Epithelial cell of esophagus (primary cell): Measurements from ENCODE around the gene PGBD5.

Source experiments
- DNase-seq: peaks from one replicate; pipeline ENCODE4 v3.0.0; 2010; ENCODE audit warnings: low read depth
- H3K4me3 ChIP-seq: 2 replicates; pipeline ENCODE4 v1.5.1; 2011; ENCODE audit warnings: mild to moderate bottlenecking, low read length, control low read depth
- TF ChIP-seq, protein P1 (sequence below): IDR thresholded peaks from 2 replicates; pipeline ENCODE4 v1.5.1; 2011; ENCODE audit warnings: low read depth, mild to moderate bottlenecking, low read length, control low read depth, inconsistent platforms; ENCODE audit not compliant: insufficient read depth; ENCODE audit errors: missing control alignments

PGBD5 gene

DNA sequence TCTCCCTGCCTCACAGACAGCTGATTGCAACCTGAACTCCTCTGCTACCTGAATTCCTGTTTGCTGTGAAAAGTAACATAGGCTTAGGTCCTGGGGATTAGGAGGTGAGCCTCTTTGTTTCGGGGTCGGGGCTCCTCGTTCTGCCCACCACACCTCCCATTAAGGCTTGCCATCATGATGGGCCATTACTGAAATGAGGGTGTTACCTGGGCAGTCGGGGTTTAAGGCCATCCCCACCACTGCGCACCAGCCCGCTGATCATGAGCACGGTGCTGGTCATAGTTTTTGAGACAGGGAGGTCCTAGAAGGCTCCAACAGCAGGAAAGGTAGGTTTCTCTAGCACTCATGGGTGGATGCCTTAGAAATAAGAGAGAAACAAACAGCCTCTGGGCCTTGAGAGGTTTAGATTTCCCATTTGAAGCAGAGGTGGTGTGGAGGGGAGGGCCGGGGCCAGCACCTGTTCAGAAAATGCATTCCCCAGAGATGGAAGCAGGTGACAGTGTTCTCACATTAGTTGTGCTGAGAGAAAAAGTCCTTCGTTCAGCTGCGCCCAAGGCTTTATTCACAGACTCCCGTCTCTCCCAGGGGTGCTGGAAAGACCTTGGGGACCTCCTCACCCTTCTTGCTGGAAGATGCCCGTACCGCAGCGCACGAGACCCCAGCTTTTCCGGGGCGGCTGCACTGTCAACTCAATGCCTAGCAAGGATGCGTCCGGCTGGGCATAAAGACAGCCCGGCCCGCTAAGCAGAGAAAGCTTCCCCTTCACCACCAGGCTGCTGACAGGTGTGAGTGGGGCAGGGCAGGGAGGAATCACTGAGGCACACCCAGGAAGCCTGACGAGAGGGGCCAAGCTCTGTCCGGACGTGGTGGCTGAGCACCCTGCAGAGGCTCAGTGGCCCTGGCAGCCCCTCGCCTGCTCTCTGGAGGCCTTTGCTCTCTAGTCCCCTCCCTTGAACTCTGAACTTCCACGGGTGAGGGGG lies 125.5 kb downstream of the PGBD5 start:
- TF ChIP-seq, protein P1, sequence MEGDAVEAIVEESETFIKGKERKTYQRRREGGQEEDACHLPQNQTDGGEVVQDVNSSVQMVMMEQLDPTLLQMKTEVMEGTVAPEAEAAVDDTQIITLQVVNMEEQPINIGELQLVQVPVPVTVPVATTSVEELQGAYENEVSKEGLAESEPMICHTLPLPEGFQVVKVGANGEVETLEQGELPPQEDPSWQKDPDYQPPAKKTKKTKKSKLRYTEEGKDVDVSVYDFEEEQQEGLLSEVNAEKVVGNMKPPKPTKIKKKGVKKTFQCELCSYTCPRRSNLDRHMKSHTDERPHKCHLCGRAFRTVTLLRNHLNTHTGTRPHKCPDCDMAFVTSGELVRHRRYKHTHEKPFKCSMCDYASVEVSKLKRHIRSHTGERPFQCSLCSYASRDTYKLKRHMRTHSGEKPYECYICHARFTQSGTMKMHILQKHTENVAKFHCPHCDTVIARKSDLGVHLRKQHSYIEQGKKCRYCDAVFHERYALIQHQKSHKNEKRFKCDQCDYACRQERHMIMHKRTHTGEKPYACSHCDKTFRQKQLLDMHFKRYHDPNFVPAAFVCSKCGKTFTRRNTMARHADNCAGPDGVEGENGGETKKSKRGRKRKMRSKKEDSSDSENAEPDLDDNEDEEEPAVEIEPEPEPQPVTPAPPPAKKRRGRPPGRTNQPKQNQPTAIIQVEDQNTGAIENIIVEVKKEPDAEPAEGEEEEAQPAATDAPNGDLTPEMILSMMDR, result no peak
- H3K4me3 ChIP-seq, result no peak overlapping the region
- no peak for DNase-seq

DNA sequence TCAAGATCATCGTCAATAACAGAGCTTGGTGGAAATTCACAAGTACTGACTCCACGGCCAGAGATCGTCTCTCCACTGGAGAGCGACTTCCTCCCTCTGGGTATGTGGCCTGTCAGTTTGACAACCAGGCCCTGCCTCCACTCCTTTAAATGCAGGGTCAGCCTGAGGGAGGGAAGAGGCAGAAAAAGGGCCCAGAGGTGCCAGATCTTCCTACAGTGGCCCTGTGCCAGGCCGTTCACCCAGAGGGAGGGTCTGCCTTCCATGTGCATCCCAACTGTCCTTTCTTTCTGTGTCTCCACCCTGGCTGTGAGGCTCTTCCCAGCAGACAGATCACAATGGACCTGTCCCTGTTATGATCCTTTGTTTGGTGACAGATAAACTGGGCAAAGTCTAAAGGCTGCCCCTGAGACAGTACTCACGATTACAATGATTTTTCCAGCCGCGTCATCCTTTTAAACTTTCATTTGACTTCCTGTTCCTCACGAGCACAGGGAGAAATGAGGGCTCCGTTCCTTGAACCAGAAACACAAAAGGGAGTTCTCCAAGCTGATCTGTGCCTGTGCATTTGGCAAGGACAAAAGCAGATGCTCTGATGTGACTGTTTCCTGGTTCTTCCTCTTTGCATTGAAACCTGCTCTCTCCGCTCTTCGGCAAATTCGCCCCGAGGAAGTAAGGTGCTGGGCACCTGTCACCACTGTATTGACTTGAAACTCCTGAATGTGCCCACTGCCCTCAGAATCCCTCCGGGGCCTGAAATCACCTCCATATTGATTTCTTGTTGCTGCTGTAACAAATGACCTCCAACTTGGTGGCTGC lies 126.7 kb downstream of the PGBD5 start:
- DNase-seq, result no peak

DNA sequence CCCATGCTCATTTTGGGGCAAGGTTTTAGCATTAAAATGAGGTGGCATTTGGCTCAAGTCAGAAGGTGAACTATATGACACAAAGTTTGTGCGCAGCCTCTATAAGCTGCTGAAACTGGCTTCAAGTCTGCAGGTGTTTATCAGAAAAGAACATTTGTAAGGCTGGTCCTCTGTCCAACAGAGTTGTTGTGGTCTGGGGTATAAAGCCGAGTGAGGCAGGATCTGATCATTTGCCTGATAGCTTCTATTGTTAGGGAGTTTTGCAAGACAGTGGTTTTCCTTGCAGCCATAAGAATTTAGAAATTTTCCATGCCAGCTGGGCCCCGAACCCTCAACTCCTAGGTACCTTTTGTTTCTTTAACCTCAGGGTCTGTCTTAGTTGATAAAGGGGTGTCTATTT lies 130.8 kb downstream of the PGBD5 start:
- no peak for DNase-seq
- TF ChIP-seq, protein P1, result no peak
- no peak overlapping the region for H3K4me3 ChIP-seq

More for the DNA sequence above, 126.7 kb downstream of the PGBD5 start:
- TF ChIP-seq, protein P1, result no peak
- no peak overlapping the region for H3K4me3 ChIP-seq

DNA sequence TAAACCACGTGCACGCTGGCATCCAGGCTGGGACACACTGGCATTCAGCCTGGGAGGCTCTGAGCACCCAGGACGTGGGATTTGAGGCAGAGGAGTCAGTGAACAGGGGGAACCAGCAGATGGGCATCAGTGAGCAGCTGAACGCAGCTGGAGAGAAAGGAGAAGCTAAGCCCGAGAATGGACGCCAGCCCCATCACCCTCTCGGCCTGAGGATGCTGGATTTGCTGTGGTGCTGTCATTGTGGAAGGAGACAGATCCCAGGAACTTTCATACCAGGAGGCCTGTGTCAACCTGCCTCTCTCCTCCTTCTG lies 132.8 kb downstream of the PGBD5 start:
- no peak overlapping the region for H3K4me3 ChIP-seq
- TF ChIP-seq, protein P1, result no peak
- DNase-seq, result no peak

DNA sequence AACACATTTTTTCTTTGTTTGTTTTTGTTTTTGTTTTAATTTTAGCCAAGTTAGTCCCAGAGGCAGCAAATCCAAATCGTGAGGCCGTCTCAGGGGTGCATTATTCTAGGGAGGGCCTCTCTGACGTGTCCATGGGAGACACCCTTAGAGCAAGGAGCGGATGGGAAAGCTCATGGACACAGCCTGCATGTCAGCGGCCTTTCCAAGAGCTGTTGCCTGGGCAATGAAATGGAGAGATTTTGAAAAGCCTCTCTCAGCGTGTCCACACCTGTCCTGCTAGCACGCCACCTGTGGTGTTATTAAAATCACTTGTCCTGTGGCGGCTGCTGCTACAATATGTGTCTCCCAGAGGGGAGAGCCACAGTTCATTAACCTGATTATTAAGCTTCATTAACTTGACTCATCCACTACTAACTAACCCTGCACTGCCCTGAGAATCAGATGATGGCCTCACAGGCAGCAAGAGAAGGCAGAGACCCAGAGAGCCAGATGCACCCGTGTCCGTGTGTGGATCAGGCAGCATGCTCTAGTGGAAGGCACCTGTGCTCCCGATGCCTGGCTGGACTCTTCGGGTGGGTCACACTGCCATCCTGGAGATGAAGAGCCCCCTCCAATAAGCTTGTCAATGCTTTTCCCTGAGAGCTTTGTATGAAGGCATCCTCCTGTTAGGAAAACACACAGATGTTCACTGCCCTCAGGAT lies 133.3 kb downstream of the PGBD5 start:
- DNase-seq, result peak; percentile 47
- TF ChIP-seq, protein P1, result peak; percentile 18
- H3K4me3 ChIP-seq, result no peak overlapping the region

DNA sequence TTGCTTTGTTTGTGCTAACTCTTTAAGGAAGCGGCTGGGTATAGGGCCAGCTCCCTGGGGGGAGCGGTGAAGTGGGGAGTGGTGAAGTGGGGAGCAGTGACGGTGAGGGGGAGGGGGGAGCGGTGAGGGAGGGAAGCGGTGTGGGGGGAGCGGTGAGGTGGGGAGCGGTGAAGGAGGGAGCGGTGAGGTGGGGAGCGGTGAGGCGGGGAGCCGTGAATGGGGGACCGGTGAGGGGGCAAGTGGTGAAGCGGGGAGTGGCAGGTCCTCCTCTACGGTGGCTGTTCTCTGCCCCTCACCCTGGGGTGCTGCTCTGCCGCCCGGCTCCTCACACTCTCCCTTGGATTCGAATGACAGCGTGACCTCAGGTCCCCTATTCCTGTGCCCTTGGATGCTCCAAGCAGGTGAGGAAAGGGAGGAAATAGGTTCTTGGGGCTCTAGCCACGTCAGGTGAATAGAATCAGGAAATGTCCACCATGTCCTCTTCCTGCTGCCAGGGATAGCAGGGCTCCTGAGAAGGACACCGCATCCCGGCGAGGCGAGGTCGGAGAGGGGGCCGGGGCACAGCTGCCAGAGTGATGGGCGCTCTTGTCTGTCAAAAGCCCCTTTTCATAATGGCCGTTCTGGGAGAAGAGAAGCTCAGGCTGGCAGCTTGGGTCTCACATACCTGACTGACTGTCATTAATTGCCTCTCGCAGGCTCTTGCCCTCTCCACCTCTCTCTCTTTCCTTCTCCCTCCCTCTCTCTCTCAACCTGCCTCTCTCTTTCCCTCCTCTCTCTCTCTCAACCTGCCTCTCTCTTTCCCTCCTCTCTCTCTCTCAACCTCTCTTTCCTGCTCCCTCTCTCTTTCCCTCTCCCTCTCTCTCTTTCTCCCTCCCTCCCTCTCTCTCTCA lies 134.2 kb downstream of the PGBD5 start:
- TF ChIP-seq, protein P1, result no peak
- no peak for DNase-seq
- H3K4me3 ChIP-seq, result no peak overlapping the region
